H1 (cell line): Measurements from ENCODE around the gene MLF2. TPM values are rescaled to one million over a fixed set of nuclear protein-coding genes. Genes with fewer than 3 reads are reported as not detected.

ENCODE experiments used
- CTCF ChIA-PET: fragments of 300-600 bp; sonication (Branson Sonifier 250); formaldehyde crosslinking; loops from one replicate; lab custom pipeline; 2021; ENCODE audit not compliant: partially characterized antibody; lab: Charles Lee
- POLR2A ChIA-PET: fragments of 300-600 bp; sonication (Branson Sonifier 250); formaldehyde crosslinking; loops from one replicate; lab custom pipeline; 2021; ENCODE audit warnings: inconsistent platforms; ENCODE audit not compliant: partially characterized antibody; lab: Charles Lee
- DNase-seq, 2 experiments: peaks; one replicate each; pipeline versions ENCODE4 v3.0.0 to v3.0.0-alpha.2; 2010 to 2022; ENCODE audit warnings: low spot score in 2 of 2, low read depth in 1 of 2, mixed read lengths in 1 of 2
- FAIRE-seq: peaks from 2 replicates; lab custom pipeline; 2011; peaks lifted over from hg19 to GRCh38; lab: Jason Lieb, UNC
- H2AFZ ChIP-seq: 2 replicates; pipeline ENCODE4 v1.8.1; 2012; ENCODE audit warnings: low read length, inconsistent platforms
- H2AK5ac ChIP-seq: 2 replicates; pipeline ENCODE4 v1.6.1; 2013; ENCODE audit warnings: low read depth, low read length
- H2BK120ac ChIP-seq: replicated peaks from 2 replicates; pipeline ENCODE3; 2013; ENCODE audit warnings: low read depth, low read length, inconsistent platforms
- H2BK12ac ChIP-seq: 2 replicates; pipeline ENCODE4 v1.6.1; 2013; ENCODE audit warnings: low read depth, low read length
- H2BK15ac ChIP-seq: 2 replicates; pipeline ENCODE4 v1.6.1; 2013; ENCODE audit warnings: low read length
- H2BK20ac ChIP-seq: 2 replicates; pipeline ENCODE4 v1.6.1; 2013; ENCODE audit warnings: low read length
- H2BK5ac ChIP-seq: 2 replicates; pipeline ENCODE4 v1.6.1; 2013; ENCODE audit warnings: low read depth, low read length
- H3K14ac ChIP-seq: 2 replicates; pipeline ENCODE4 v1.6.1; 2013; ENCODE audit warnings: inconsistent platforms; ENCODE audit not compliant: insufficient read length
- H3K18ac ChIP-seq: 2 replicates; pipeline ENCODE4 v1.6.1; 2013; ENCODE audit warnings: low read length; ENCODE audit errors: extremely low read depth
- H3K23ac ChIP-seq: 2 replicates; pipeline ENCODE4 v1.6.1; 2013; ENCODE audit warnings: inconsistent platforms; ENCODE audit not compliant: insufficient read length
- H3K23me2 ChIP-seq: 2 replicates; pipeline ENCODE4 v1.6.1; 2013; ENCODE audit warnings: low read depth, low read length
- H3K27ac ChIP-seq: 2 replicates; pipeline ENCODE4 v1.6.1; 2011; ENCODE audit warnings: low read depth, low read length, inconsistent platforms
- H3K27me3 ChIP-seq, 4 experiments: replicated peaks in 1 of 4; 1 replicate in 1 of 4; 2 replicates in 3 of 4; pipeline versions ENCODE4 v1.6.1 to v1.8.1; 2011 to 2013; ENCODE audit warnings: low read length in 3 of 4, mild to moderate bottlenecking in 3 of 4, inconsistent platforms in 2 of 4, mixed read lengths in 2 of 4, moderate library complexity in 1 of 4; ENCODE audit not compliant: control insufficient read depth in 3 of 4, insufficient read depth in 3 of 4; ENCODE audit errors: extremely low read depth in 1 of 4
- H3K36me3 ChIP-seq, 4 experiments: 2 replicates each; pipeline versions ENCODE4 v1.6.1 to v1.8.1; 2011 to 2013; ENCODE audit warnings: mild to moderate bottlenecking in 4 of 4, low read length in 3 of 4, moderate library complexity in 2 of 4, control low read depth in 1 of 4, inconsistent platforms in 1 of 4; ENCODE audit not compliant: insufficient read depth in 4 of 4, control insufficient read depth in 2 of 4
- H3K4ac ChIP-seq: replicated peaks from 2 replicates; pipeline ENCODE3; 2013; ENCODE audit warnings: low read length, low read depth, mixed read lengths, inconsistent platforms; ENCODE audit not compliant: insufficient read length
- H3K4me1 ChIP-seq, 4 experiments: replicated peaks in 1 of 4; 1 replicate in 1 of 4; 2 replicates in 3 of 4; pipeline versions ENCODE4 v1.6.1 to v1.8.1; 2011 to 2013; ENCODE audit warnings: low read length in 3 of 4, inconsistent platforms in 2 of 4, mixed read lengths in 1 of 4; ENCODE audit not compliant: insufficient read depth in 4 of 4, control insufficient read depth in 3 of 4
- H3K4me2 ChIP-seq, 2 experiments: 2 replicates each; pipeline versions ENCODE4 v1.6.1 to v1.8.1; 2011 to 2013; ENCODE audit warnings: low read depth in 2 of 2, low read length in 2 of 2, control low read depth in 1 of 2, inconsistent platforms in 1 of 2, mild to moderate bottlenecking in 1 of 2; ENCODE audit not compliant: insufficient read depth in 1 of 2
- H3K4me3 ChIP-seq, 4 experiments: fragments of 200-600, 300-600 bp in 1 of 4; sonication (generic), shearing (Covaris generic), sonication (Bioruptor Twin) in 1 of 4; 2 replicates each; pipeline versions ENCODE4 v1.5.1 to v1.8.1; 2011 to 2016; ENCODE audit warnings: low read length in 4 of 4, low read depth in 3 of 4, control low read depth in 2 of 4, inconsistent platforms in 2 of 4, mild to moderate bottlenecking in 2 of 4, mixed read lengths in 1 of 4, moderate library complexity in 1 of 4; ENCODE audit not compliant: insufficient read depth in 2 of 4; ENCODE audit errors: extremely low read depth in 1 of 4
- H3K56ac ChIP-seq: replicated peaks from 2 replicates; pipeline ENCODE3; 2013; ENCODE audit warnings: low read depth, mild to moderate bottlenecking, mixed read lengths, low read length, inconsistent platforms; ENCODE audit not compliant: insufficient read length
- H3K79me1 ChIP-seq: 2 replicates; pipeline ENCODE4 v1.6.1; 2013; ENCODE audit warnings: low read depth, low read length, control low read depth
- H3K79me2 ChIP-seq, 2 experiments: 2 replicates each; pipeline versions ENCODE4 v1.6.1 to v1.8.1; 2012 to 2013; ENCODE audit warnings: low read length in 2 of 2, mild to moderate bottlenecking in 2 of 2, inconsistent platforms in 1 of 2; ENCODE audit not compliant: insufficient read depth in 2 of 2, control insufficient read depth in 1 of 2
- H3K9ac ChIP-seq, 4 experiments: replicated peaks in 1 of 4; 1 replicate in 1 of 4; 2 replicates in 3 of 4; pipeline versions ENCODE4 v1.6.1 to v1.8.1; 2011 to 2013; ENCODE audit warnings: low read depth in 3 of 4, low read length in 3 of 4, control low read depth in 2 of 4, mild to moderate bottlenecking in 2 of 4, moderate library complexity in 2 of 4, inconsistent platforms in 1 of 4; ENCODE audit errors: extremely low read depth in 1 of 4
- H3K9me3 ChIP-seq, 2 experiments: 2 replicates each; pipeline versions ENCODE4 v1.6.1 to v1.8.1; 2012 to 2013; ENCODE audit warnings: mild to moderate bottlenecking in 2 of 2, moderate library complexity in 2 of 2, control low read depth in 1 of 2, inconsistent platforms in 1 of 2, low read depth in 1 of 2, low read length in 1 of 2, mixed read lengths in 1 of 2; ENCODE audit not compliant: insufficient read depth in 2 of 2
- H4K20me1 ChIP-seq, 2 experiments: replicated peaks in 1 of 2; 2 replicates each; pipeline versions ENCODE3 to v1.8.1; 2011 to 2013; ENCODE audit warnings: inconsistent platforms in 2 of 2, low read length in 2 of 2, mild to moderate bottlenecking in 1 of 2; ENCODE audit not compliant: insufficient read depth in 2 of 2, control insufficient read depth in 1 of 2
- H4K5ac ChIP-seq: 2 replicates; pipeline ENCODE4 v1.6.1; 2013; ENCODE audit warnings: low read length, low read depth, mixed read lengths, inconsistent platforms; ENCODE audit not compliant: insufficient read length
- H4K8ac ChIP-seq: 2 replicates; pipeline ENCODE4 v1.8.0; 2013; ENCODE audit warnings: mild to moderate bottlenecking, moderate library complexity, low read length, inconsistent platforms; ENCODE audit not compliant: insufficient read depth; ENCODE audit errors: extremely low read depth
- H4K91ac ChIP-seq: replicated peaks from 2 replicates; pipeline ENCODE3; 2013; ENCODE audit warnings: low read length, mixed read lengths, inconsistent platforms; ENCODE audit not compliant: insufficient read length
- SIX5 ChIP-seq: IDR thresholded peaks from 2 replicates; pipeline ENCODE4 v1.6.1; 2011; ENCODE audit warnings: mild to moderate bottlenecking, low read depth, low read length
- WGBS, 2 experiments: shearing (Covaris generic) in 1 of 2; methylation state at CpG; one replicate each; pipeline versions ENCODE4 v1.1.6 to v1.1.7; 2013 to 2015; ENCODE audit warnings: low lambda C conversion rate in 2 of 2, mixed read lengths in 2 of 2, inconsistent platforms in 1 of 2, low coverage in 1 of 2, missing lambda C conversion rate in 1 of 2; ENCODE audit not compliant: insufficient replicate concordance in 2 of 2, insufficient coverage in 1 of 2, insufficient read length in 1 of 2; ENCODE audit errors: extremely low coverage in 1 of 2, missing lambda C conversion rate in 1 of 2; 5-methylcytosine and 5-hydroxymethylcytosine counted together
- polyA plus RNA-seq, 7 experiments: library from polyadenylated mRNA; depleted of rRNA in 3 of 7; stranded (reverse) in 5 of 7; unstranded in 2 of 7; fragments of >200 nt in 5 of 7; fragments of 200-250 nt in 2 of 7; gene quantifications; 1 replicate in 5 of 7; 2 replicates in 1 of 7; 4 replicates in 1 of 7; pipeline versions ENCODE4 v1.2.1 to v1.2.3, GENCODE V29; 2011 to 2013; ENCODE audit warnings: missing spikeins in 2 of 7, mixed read lengths in 2 of 7
- total RNA-seq: library from RNA; stranded (reverse); fragmentation: NEBNext Ultra II Directional; extraction: Animal tissue kit (Norgen Biotek cat#: 25700); gene quantifications from 2 replicates; pipeline ENCODE4 v1.2.1, GENCODE V29; 2021

MLF2 gene
- total and polyA plus RNA-seq, 2 of the 8 experiments (the other 6 are each of a cell fraction or from before 2014, with no cell fraction given), result 229 to 401 TPM

DNA sequence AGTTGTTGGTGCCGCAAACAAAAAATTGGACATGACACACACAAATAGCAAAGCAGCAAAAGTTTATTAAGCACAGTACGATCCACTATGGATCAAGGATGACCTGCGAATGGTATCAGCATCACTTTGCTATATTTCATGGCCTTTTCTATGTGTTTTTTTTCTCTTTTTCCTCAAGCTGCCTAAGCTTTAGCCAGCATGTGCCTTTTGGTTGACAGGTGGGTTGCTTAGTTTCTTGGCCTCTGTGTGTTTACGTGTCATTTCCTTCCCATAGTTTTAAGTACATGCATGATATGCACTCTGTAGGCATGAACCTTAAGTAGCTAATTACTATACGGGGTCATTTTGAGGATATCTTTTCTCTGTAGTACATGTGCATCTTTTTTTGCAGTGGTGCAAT, 46.2 kb upstream of the MLF2 start:
- POLR2A ChIA-PET, result interaction anchor here (1.1 kb wide), 1 partner anchor 17 kb away, joined by 3 read pairs; no protein-coding TSS in a partner anchor
- FAIRE-seq (no peak), DNase-seq (no peak)
- Histone ChIP-seq H3K4me2 (no peak overlapping the region), H2AFZ (no peak overlapping the region), H3K9me3 (0 out of 4 replicates have a peak, but pooled peaks cover 0 to 1% of the 10 kb centered on the region in 2 experiments), H3K18ac (no peak overlapping the region), H3K23ac (no peak overlapping the region), H4K5ac (no peak overlapping the region), H2BK20ac (no peak overlapping the region), H3K4me3 (no peak overlapping the region), H3K4ac (no peak overlapping the region), H4K8ac (no peak overlapping the region), H3K79me2 (no peaks in the 10 kb centered on the region), H4K20me1 (no peaks in the 10 kb centered on the region), H2AK5ac (no peak overlapping the region), H3K56ac (no peak overlapping the region), H3K79me1 (no peaks in the 10 kb centered on the region), H3K14ac (no peak overlapping the region), H3K36me3 (no peaks in the 10 kb centered on the region), H2BK5ac (no peak overlapping the region), H3K9ac (no peak overlapping the region), H4K91ac (no peak overlapping the region), H3K4me1 (no peaks in the 10 kb centered on the region; a peak in 1 of 7 replicates), H2BK120ac (no peak overlapping the region), H3K27ac (no peak overlapping the region), H3K27me3 (0 out of 7 replicates have a peak, but pooled peaks cover 0 to 3% (median 0%) of the 10 kb centered on the region in 4 experiments), H3K23me2 (no peaks in the 10 kb centered on the region), H2BK12ac (no peak overlapping the region), H2BK15ac (no peak overlapping the region)
- CTCF ChIA-PET, result interaction anchor here (1.6 kb wide), 1 partner anchor 21 kb away, joined by 6 read pairs; no protein-coding TSS in a partner anchor
- TF ChIP-seq SIX5, result no peak
- 86% methylated on average over 5 of the region's 5 CpGs; no CpG with 5 or more reads in 1 of the 2 experiments for WGBS, 2 experiments
